Hair follicular keratinocyte (primary cell): Measurements from ENCODE around the gene ERGIC2. TPM values are rescaled to one million over a fixed set of nuclear protein-coding genes. Genes with fewer than 3 reads are reported as not detected.

Source experiments
- total RNA-seq: library from RNA; depleted of rRNA; stranded (reverse); fragments of >200 nt; gene quantifications from 2 replicates; pipeline ENCODE4 v1.2.3, GENCODE V29; 2015

ERGIC2 gene, protein sequence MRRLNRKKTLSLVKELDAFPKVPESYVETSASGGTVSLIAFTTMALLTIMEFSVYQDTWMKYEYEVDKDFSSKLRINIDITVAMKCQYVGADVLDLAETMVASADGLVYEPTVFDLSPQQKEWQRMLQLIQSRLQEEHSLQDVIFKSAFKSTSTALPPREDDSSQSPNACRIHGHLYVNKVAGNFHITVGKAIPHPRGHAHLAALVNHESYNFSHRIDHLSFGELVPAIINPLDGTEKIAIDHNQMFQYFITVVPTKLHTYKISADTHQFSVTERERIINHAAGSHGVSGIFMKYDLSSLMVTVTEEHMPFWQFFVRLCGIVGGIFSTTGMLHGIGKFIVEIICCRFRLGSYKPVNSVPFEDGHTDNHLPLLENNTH
- 99.5 and 123 TPM in 2 replicates for total RNA-seq

DNA sequence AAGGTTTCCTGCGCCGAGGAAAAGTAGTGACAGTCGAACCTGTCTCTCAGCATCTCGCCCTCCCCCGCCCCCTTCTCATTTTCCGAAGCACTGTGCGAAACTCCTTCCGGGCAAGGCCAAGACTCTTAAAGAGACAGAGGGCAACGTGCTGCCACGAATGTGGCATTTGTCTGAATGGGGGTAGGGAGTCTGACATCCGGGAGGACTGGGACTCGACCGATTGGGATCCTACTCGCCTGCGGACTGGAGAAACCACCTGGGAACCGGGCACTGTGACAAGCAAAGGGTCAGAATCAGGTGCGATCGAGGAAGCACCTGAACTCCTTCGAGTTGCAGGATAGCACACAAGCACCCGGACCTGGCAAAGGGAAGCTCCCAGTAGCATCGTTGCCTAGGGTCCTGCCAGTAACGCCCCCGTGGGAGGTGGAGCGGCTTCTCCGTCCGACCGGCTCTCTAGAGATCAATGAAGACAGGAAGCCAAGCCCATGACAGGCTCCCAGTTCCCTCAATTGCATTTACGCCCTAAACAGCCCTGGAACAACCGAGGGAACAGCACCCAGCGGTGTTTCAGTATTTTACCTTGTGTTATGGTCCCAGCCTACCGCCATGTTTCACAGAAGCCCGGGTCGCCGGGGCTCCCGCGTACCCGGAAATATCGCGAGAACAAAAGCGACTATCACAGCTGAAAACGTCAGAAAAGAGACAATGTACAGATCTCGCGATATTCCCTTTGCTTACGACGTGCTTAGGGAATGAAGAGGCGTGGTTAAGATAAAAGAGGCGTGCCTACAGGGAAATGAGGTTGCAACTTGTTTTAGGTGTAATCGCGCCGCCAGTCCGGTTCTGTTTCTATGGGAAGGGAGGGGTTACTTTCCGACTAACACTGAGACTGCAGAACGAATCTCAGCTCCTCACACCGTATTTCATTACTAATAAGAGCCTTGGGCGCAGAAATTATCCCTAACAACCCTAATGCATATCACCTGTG, at the start of gene ERGIC2:
Gene ERGIC2, minus strand, starts transcription at position 637 of the 988 bp plus-strand sequence. CDS start 9,539 bp downstream, outside the sequence.

Other genes starting within 250 kb of the ERGIC2 start
- 4.5 and 7.8 TPM in 2 replicates for gene FAR2, start 231.9 kb downstream of the ERGIC2 start, total RNA-seq
- under 0.01 TPM in 1 of 2 replicates, not detected in the other for gene OVCH1, start 116.5 kb upstream of the ERGIC2 start, total RNA-seq